Measurements from ENCODE around the gene PRPSAP1. TPM values are rescaled to one million over a fixed set of nuclear protein-coding genes. Genes with fewer than 3 reads are reported as not detected.

Gene PRPSAP1
- total RNA-seq, 6 experiments from 2014 or later, result 39.3 to 55.6 (median 45.1) TPM

DNA sequence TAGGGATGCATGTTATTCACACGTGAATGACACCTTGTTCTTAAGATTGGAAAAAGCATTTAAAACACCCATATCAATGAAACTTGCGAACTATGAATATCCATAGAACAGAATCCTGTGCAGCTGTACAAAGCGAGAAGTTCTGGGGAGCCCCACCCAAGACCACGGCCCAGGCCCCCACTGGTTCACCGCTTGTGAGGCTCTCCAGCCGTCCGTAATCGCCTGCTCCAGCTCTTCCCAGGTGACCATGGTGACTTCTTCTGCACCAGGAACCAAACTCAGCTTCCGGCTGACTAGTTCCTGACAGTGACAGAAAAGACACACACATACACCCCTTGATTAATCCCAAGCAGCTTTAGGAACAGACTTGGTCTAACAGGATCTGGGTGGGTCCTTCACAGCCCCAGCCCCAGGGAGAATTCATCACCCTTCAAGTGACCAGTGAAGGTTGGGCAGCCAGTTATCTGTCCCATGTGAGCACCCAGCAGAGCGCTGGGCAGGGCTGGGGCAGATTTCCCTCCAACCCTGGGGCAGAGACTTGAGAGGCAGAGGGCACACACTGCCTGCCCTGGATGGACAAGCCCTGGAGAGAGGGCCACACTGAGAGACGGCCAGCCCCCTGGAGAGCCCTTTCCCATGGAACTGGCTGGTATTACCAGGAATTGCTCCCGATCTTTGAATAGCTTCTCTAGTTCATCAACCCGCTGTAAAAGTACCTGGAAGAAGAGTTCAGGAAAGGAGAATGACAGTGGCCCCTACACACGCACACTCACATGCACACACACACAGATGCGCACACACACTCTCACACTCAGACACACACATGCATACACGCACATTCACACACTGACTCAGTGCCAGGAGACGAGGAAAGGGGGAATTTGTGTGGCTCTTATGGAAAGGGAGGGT lies 49.2 kb downstream of the PRPSAP1 start:
- peak in 1 of 4 donors; percentile 9 for ATAC-seq
- intact Hi-C loops (cut with DNase I), result loop anchor here (5.0 kb wide), 2 partner anchors 83 to 93 kb away; no protein-coding TSS in a partner anchor
- Histone ChIP-seq H3K27me3 (no peaks in the 10 kb centered on the region), H3K27ac (no peak overlapping the region), H3K36me3 (peaks cover 0 to 3% (median 0%) of the 10 kb centered on the region in 4 donors), H3K4me3 (no peak overlapping the region), H3K9me3 (no peaks in the 10 kb centered on the region), H3K4me1 (no peaks in the 10 kb centered on the region)
- no peak for DNase-seq
- 63% methylated on average over 9 of the region's 17 CpGs for WGBS (ENCODE audit: insufficient coverage, low coverage, low lambda C conversion rate, missing lambda C conversion rate)
- TF ChIP-seq, protein P1, sequence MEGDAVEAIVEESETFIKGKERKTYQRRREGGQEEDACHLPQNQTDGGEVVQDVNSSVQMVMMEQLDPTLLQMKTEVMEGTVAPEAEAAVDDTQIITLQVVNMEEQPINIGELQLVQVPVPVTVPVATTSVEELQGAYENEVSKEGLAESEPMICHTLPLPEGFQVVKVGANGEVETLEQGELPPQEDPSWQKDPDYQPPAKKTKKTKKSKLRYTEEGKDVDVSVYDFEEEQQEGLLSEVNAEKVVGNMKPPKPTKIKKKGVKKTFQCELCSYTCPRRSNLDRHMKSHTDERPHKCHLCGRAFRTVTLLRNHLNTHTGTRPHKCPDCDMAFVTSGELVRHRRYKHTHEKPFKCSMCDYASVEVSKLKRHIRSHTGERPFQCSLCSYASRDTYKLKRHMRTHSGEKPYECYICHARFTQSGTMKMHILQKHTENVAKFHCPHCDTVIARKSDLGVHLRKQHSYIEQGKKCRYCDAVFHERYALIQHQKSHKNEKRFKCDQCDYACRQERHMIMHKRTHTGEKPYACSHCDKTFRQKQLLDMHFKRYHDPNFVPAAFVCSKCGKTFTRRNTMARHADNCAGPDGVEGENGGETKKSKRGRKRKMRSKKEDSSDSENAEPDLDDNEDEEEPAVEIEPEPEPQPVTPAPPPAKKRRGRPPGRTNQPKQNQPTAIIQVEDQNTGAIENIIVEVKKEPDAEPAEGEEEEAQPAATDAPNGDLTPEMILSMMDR (IDR thresholded peaks at IDR 0.05), result no peak
- TF ChIP-seq POLR2A (IDR thresholded peaks at IDR 0.05), result no peak

DNA sequence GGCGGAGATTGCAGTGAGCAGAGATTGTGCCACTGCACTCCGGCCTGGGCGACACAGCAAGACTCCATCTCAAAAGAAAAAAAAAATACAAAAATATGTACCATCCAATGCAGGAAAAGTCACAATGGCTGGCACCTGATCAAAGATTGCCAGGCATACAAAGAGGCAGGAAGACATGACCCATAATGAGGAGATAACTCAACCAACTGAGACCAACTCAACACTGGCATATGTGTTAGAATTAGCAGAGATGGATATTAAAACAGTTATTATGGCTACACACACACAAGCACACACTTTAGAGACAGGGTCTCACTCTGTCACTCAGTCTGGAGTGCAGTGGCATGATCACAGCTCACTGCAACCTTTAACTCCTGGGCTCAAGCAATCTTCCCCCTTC lies 56.3 kb downstream of the PRPSAP1 start:
- H3K27ac ChIP-seq, result no peak overlapping the region
- no peaks in the 10 kb centered on the region for H3K9me3 ChIP-seq
- TF ChIP-seq, protein P1 (IDR thresholded peaks at IDR 0.05), result no peak
- no peak for TF ChIP-seq POLR2A (IDR thresholded peaks at IDR 0.05)
- 92% methylated on average over 3 of the region's 3 CpGs for WGBS (ENCODE audit: insufficient coverage, low coverage, low lambda C conversion rate, missing lambda C conversion rate)
- H3K27me3 ChIP-seq, result no peaks in the 10 kb centered on the region
- no peak for ATAC-seq
- H3K36me3 ChIP-seq, result peaks cover 0 to 5% (median 0%) of the 10 kb centered on the region in 4 donors
- H3K4me3 ChIP-seq, result no peak overlapping the region
- no peaks in the 10 kb centered on the region for H3K4me1 ChIP-seq
- intact Hi-C loops (cut with DNase I), result no loop called here
- no peak for DNase-seq

DNA sequence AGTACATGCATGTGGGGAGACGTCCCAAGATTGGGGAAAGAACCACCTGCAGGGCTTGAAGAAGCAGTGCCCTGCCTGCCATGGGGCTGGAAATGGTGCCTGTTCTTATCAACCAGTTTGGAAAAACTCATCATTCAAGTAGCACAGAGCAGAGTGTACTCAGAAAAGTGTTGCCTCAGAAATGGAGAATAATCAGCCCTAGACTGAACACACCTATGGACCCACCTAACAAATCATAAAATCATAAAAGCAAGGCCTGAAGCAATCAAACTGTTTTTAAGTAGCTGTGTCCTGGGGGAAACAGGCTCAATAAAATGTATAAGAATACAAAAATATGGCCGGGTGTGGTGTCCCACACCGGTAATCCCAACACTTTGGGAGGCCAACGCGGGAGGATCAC lies 56.8 kb downstream of the PRPSAP1 start:
- Histone ChIP-seq H3K27ac (no peak overlapping the region), H3K27me3 (no peaks in the 10 kb centered on the region), H3K36me3 (peaks cover 0 to 5% (median 0%) of the 10 kb centered on the region in 4 donors), H3K9me3 (no peaks in the 10 kb centered on the region), H3K4me3 (no peak overlapping the region), H3K4me1 (no peaks in the 10 kb centered on the region)
- TF ChIP-seq, protein P1 (IDR thresholded peaks at IDR 0.05), result no peak
- no peak for TF ChIP-seq POLR2A (IDR thresholded peaks at IDR 0.05)
- no peak for DNase-seq
- 98% methylated on average over 5 of the region's 5 CpGs for WGBS (ENCODE audit: insufficient coverage, low coverage, low lambda C conversion rate, missing lambda C conversion rate)
- no peak for ATAC-seq
- intact Hi-C loops (cut with DNase I), result no loop called here

DNA sequence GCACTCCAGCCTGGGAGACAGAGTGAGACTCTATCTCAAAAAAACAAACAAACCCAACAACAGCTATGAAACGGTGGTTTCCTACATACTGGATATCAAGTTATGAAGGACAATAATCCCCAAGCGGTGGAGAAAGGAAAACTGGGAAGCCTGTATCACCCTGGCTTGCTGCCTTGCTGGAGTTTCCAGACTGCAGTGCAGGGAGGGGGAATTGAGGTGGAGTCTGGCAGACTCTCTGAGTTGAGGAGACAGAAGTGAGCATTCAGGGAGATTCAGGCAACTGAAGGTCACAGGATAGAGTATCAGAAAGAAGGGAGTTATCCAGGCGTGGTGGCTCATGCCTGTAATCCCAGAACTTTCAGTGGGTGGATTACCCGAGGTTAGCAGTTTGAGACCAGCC lies 57.5 kb downstream of the PRPSAP1 start:
- intact Hi-C loops (cut with DNase I), result no loop called here
- Histone ChIP-seq H3K4me1 (no peaks in the 10 kb centered on the region), H3K27me3 (no peaks in the 10 kb centered on the region), H3K4me3 (no peak overlapping the region), H3K27ac (no peak overlapping the region), H3K9me3 (no peaks in the 10 kb centered on the region), H3K36me3 (peaks cover 0 to 5% (median 0%) of the 10 kb centered on the region in 4 donors)
- WGBS (ENCODE audit: insufficient coverage, low coverage, low lambda C conversion rate, missing lambda C conversion rate), result 72% methylated on average over 3 of the region's 4 CpGs
- ATAC-seq (no peak), DNase-seq (no peak)
- TF ChIP-seq, protein P1 (IDR thresholded peaks at IDR 0.05), result no peak
- no peak for TF ChIP-seq POLR2A (IDR thresholded peaks at IDR 0.05)
